Upper lobe of left lung (tissue), 6 donors: ENCODE results near the gene TSPAN11. TPM values are rescaled to one million over a fixed set of nuclear protein-coding genes. Genes with fewer than 3 reads are reported as not detected.

Experiments used
- ATAC-seq, 2 donors: fragments of 200-7000 bp; cut with Tn5 transposase; one replicate each; pipeline ENCODE4 v1.9.1; 2022; ENCODE audit warnings: mild to moderate bottlenecking in 2 of 2, moderate library complexity in 2 of 2; ENCODE audit not compliant: low FRiP score in 2 of 2
- DNase-seq, 2 donors: peaks; one replicate each; pipeline ENCODE4 v3.0.0-alpha.2; 2019 to 2020
- H3K27ac ChIP-seq, 4 donors: fragments of 200-600 bp; sonication (generic); one replicate each; pipeline ENCODE4 v1.5.1; 2016 to 2019
- H3K27me3 ChIP-seq, 4 donors: fragments of 200-600 bp; sonication (generic); one replicate each; pipeline ENCODE4 v1.5.1; 2017 to 2019
- H3K36me3 ChIP-seq, 4 donors: fragments of 200-600 bp; sonication (generic); one replicate each; pipeline ENCODE4 v1.5.1; 2016 to 2019
- H3K4me1 ChIP-seq, 4 donors: fragments of 200-600 bp; sonication (generic); one replicate each; pipeline ENCODE4 v1.5.1; 2018 to 2019
- H3K4me3 ChIP-seq, 4 donors: fragments of 200-600 bp; sonication (generic); one replicate each; pipeline ENCODE4 v1.5.1; 2017 to 2019; ENCODE audit warnings: mild to moderate bottlenecking in 2 of 4, moderate library complexity in 1 of 4
- H3K9me3 ChIP-seq, 4 donors: fragments of 200-600 bp; sonication (generic); one replicate each; pipeline ENCODE4 v1.5.1; 2018 to 2019
- EP300 ChIP-seq, 4 donors: sonication (generic); formaldehyde crosslinking; IDR thresholded peaks; one replicate each; pipeline ENCODE4 v1.5.1; 2017; ENCODE audit warnings: antibody characterized with exemption in 4 of 4, control low read depth in 2 of 4
- POLR2A ChIP-seq, 4 donors: fragments of 450-650 bp; IDR thresholded peaks; one replicate each; pipeline ENCODE4 v1.5.1; 2016 to 2017; ENCODE audit warnings: antibody characterized with exemption in 4 of 4, mild to moderate bottlenecking in 2 of 4
- POLR2AphosphoS5 ChIP-seq, 2 donors: sonication (generic); formaldehyde crosslinking; IDR thresholded peaks; one replicate each; pipeline ENCODE4 v1.5.1; 2017; ENCODE audit warnings: antibody characterized with exemption in 2 of 2
- WGBS, 2 donors: methylation state at CpG; one replicate each; pipeline ENCODE4 v1.1.5; 2017 to 2018; 5-methylcytosine and 5-hydroxymethylcytosine counted together
- total RNA-seq, 6 donors: library from RNA; depleted of rRNA in 4 of 6; stranded (reverse); fragments of >200 nt in 4 of 6; gene quantifications; one replicate each; pipeline versions ENCODE4 v1.1.0 to v1.2.1, GENCODE V29; 2016 to 2021
- TF ChIP-seq, protein P1 (sequence below), 6 experiments: fragments of 450-650 bp in 4 of 6; fragments of 200-600 bp in 2 of 6; sonication (generic) in 2 of 6; IDR thresholded peaks; one replicate each; pipeline ENCODE4 v1.5.1; 2016 to 2019; ENCODE audit warnings: antibody characterized with exemption in 6 of 6
- donor health status: DM: no; HTN: no; CAD: no; lungs with moderate emphysema.
- donor health status: DM: no; HTN: yes; CAD: no; lungs with severe emphysema.

TSPAN11 gene
- total RNA-seq, 6 donors from 2014 or later: 1.0 to 9.7 (median 3.5) TPM

GRCh38 chr12:30970559-30971197 is 44.1 kb downstream of the TSPAN11 start:
- no peak for DNase-seq
- Histone ChIP-seq H3K4me1 (peaks cover 0 to 8% (median 4%) of the 10 kb centered on the region in 4 donors), H3K27me3 (no peaks in the 10 kb centered on the region), H3K9me3 (no peaks in the 10 kb centered on the region), H3K27ac (no peak overlapping the region), H3K36me3 (no peaks in the 10 kb centered on the region), H3K4me3 (no peak overlapping the region)
- no peak for ATAC-seq
- TF ChIP-seq POLR2A (IDR thresholded peaks at IDR 0.05) (no peak), POLR2AphosphoS5 (IDR thresholded peaks at IDR 0.05) (no peak), EP300 (IDR thresholded peaks at IDR 0.05) (no peak)
- TF ChIP-seq, protein P1, sequence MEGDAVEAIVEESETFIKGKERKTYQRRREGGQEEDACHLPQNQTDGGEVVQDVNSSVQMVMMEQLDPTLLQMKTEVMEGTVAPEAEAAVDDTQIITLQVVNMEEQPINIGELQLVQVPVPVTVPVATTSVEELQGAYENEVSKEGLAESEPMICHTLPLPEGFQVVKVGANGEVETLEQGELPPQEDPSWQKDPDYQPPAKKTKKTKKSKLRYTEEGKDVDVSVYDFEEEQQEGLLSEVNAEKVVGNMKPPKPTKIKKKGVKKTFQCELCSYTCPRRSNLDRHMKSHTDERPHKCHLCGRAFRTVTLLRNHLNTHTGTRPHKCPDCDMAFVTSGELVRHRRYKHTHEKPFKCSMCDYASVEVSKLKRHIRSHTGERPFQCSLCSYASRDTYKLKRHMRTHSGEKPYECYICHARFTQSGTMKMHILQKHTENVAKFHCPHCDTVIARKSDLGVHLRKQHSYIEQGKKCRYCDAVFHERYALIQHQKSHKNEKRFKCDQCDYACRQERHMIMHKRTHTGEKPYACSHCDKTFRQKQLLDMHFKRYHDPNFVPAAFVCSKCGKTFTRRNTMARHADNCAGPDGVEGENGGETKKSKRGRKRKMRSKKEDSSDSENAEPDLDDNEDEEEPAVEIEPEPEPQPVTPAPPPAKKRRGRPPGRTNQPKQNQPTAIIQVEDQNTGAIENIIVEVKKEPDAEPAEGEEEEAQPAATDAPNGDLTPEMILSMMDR (IDR thresholded peaks at IDR 0.05): no peak
- 31 to 34% methylated on average over 7 of the region's 7 CpGs for WGBS, 2 donors

- H3K4me3 ChIP-seq: no peak overlapping the region
- no peaks in the 10 kb centered on the region for H3K9me3 ChIP-seq
- TF ChIP-seq EP300 (IDR thresholded peaks at IDR 0.05) (no peak), POLR2A (IDR thresholded peaks at IDR 0.05) (no peak)
- peaks cover 0 to 8% (median 4%) of the 10 kb centered on the region in 4 donors for H3K4me1 ChIP-seq
- no peak for DNase-seq
- 86 to 87% methylated on average over 6 of the region's 6 CpGs for WGBS, 2 donors
- no peak for ATAC-seq
- H3K27ac ChIP-seq: no peak overlapping the region
- no peaks in the 10 kb centered on the region for H3K36me3 ChIP-seq
- H3K27me3 ChIP-seq: no peaks in the 10 kb centered on the region
Measured at GRCh38 chr12:30972035-30972434, 45.5 kb downstream of the TSPAN11 start.

- Histone ChIP-seq H3K27me3 (no peaks in the 10 kb centered on the region), H3K36me3 (no peaks in the 10 kb centered on the region), H3K4me3 (no peak overlapping the region), H3K27ac (no peak overlapping the region), H3K4me1 (peaks cover 0 to 8% (median 4%) of the 10 kb centered on the region in 4 donors), H3K9me3 (no peaks in the 10 kb centered on the region)
- TF ChIP-seq, protein P1 (IDR thresholded peaks at IDR 0.05): no peak
- TF ChIP-seq EP300 (IDR thresholded peaks at IDR 0.05) (no peak), POLR2A (IDR thresholded peaks at IDR 0.05) (no peak), POLR2AphosphoS5 (IDR thresholded peaks at IDR 0.05) (no peak)
- ATAC-seq (no peak), DNase-seq (no peak)
- WGBS, 2 donors: 82 to 84% methylated on average over 6 of the region's 6 CpGs
Measured at GRCh38 chr12:30973175-30973574, 46.6 kb downstream of the TSPAN11 start.

- Histone ChIP-seq H3K4me1 (peaks cover 0 to 8% (median 4%) of the 10 kb centered on the region in 4 donors), H3K4me3 (no peak overlapping the region), H3K9me3 (no peaks in the 10 kb centered on the region), H3K27ac (no peak overlapping the region), H3K27me3 (no peaks in the 10 kb centered on the region), H3K36me3 (no peaks in the 10 kb centered on the region)
- TF ChIP-seq, protein P1 (IDR thresholded peaks at IDR 0.05): no peak
- TF ChIP-seq POLR2AphosphoS5 (IDR thresholded peaks at IDR 0.05) (no peak), EP300 (IDR thresholded peaks at IDR 0.05) (no peak), POLR2A (IDR thresholded peaks at IDR 0.05) (no peak)
- no peak for DNase-seq
- ATAC-seq: no peak
- WGBS, 2 donors: 77 to 91% methylated on average over 5 of the region's 5 CpGs
Measured at GRCh38 chr12:30973830-30974229, 47.3 kb downstream of the TSPAN11 start.

DNA sequence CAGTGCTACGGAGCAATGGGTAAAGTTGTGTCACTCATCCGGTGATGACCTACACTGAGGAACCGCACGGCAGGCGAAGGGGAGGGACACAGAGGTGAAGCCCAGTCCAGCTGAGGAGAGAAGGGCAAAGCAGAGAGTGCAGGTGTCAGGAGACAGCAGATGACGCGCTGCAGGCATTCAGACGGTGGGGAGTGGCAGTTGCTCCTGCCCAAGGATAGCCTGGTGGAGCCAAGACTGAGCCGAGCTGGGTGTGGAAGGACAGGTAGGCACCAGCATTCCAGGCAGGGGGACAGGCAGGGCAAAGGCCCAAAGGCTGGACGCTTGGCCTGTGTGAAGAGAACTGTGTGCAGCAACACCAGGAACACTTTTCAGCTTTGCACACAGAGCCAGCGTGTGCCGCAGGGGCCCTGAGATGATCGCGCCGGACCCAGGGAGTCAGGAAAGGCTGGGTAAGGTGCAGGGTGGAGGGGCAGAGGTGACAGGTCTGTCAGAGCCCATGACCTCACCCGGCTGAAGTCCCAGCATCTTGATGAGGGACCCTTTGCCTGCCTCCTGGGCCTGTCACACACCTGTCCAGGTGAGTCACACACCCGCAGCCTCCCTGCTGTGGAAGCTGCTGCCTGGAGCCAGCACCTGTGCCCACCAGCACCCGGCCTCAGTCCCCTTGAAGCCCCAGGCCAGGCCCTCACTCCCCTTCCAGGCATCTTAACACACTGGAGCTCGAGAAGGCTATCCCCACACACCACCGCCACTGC is 48.4 kb downstream of the TSPAN11 start:
- no peak for TF ChIP-seq EP300 (IDR thresholded peaks at IDR 0.05)
- no peak for TF ChIP-seq POLR2A (IDR thresholded peaks at IDR 0.05)
- TF ChIP-seq POLR2AphosphoS5 (IDR thresholded peaks at IDR 0.05): no peak
- TF ChIP-seq, protein P1 (IDR thresholded peaks at IDR 0.05): no peak
- Histone ChIP-seq H3K4me1 (peaks cover 0 to 8% (median 4%) of the 10 kb centered on the region in 4 donors), H3K4me3 (no peak overlapping the region), H3K36me3 (no peaks in the 10 kb centered on the region), H3K27me3 (no peaks in the 10 kb centered on the region), H3K27ac (no peak overlapping the region), H3K9me3 (no peaks in the 10 kb centered on the region)
- ATAC-seq (no peak), DNase-seq (no peak)
- whole genome bisulfite sequencing, 2 donors: 87% methylated on average over 11 to 20 of the region's 20 CpGs
